WERI-Rb-1 (cell line): Measurements from ENCODE around the gene CCL13.

Source experiments
- DNase-seq: peaks from one replicate; pipeline ENCODE4 v3.0.0-alpha.2; 2020
- H3K27ac ChIP-seq: fragments of 250-450 bp; sonication (Bioruptor Pico); 2 replicates; pipeline ENCODE4 v1.5.1; 2020; ENCODE audit warnings: mild to moderate bottlenecking, moderate library complexity
- H3K27me3 ChIP-seq: fragments of 250-450 bp; sonication (Bioruptor Pico); 2 replicates; pipeline ENCODE4 v1.5.1; 2021; ENCODE audit warnings: mild to moderate bottlenecking, low read depth, moderate library complexity; ENCODE audit not compliant: insufficient read depth, severe bottlenecking
- H3K36me3 ChIP-seq: fragments of 250-450 bp; sonication (Bioruptor Pico); 2 replicates; pipeline ENCODE4 v1.5.1; 2020; ENCODE audit warnings: mild to moderate bottlenecking, moderate library complexity
- H3K4me3 ChIP-seq: 2 replicates; pipeline ENCODE4 v1.5.1; 2011; ENCODE audit warnings: low read depth, mild to moderate bottlenecking, control low read depth, low read length
- H3K9me3 ChIP-seq: fragments of 250-450 bp; sonication (Bioruptor Pico); 2 replicates; pipeline ENCODE4 v1.5.1; 2021; ENCODE audit warnings: mild to moderate bottlenecking, moderate library complexity; ENCODE audit not compliant: severe bottlenecking
- CTCF ChIP-seq: IDR thresholded peaks from 2 replicates; pipeline ENCODE4 v1.5.1; 2011; ENCODE audit warnings: low read depth, mild to moderate bottlenecking, control low read depth, inconsistent platforms, low read length

The CCL13 gene

GRCh38 chr17:34363183-34363661, 6.9 kb downstream of the CCL13 start, which contains the start of gene CCL1:
Gene CCL1, minus strand, starts transcription at chr17:34363233. Its CDS starts 72 bp downstream, at chr17:34363161.
- no peak for DNase-seq
- H3K27ac ChIP-seq: no peak within 1 kb of the TSS
- no peaks in the 10 kb centered on the region for H3K36me3 ChIP-seq
- peaks cover 79% of the 10 kb centered on the region for H3K27me3 ChIP-seq
- no peak within 1 kb of the TSS for H3K4me3 ChIP-seq
- no peaks in the 10 kb centered on the region for H3K9me3 ChIP-seq
- TF ChIP-seq CTCF: no peak

- H3K27ac ChIP-seq: no peak overlapping the region
- no peaks in the 10 kb centered on the region for H3K9me3 ChIP-seq
- H3K36me3 ChIP-seq: no peaks in the 10 kb centered on the region
- H3K4me3 ChIP-seq: no peak overlapping the region
- DNase-seq: no peak
- H3K27me3 ChIP-seq: peaks cover 73% of the 10 kb centered on the region
- TF ChIP-seq CTCF: no peak
Measured at GRCh38 chr17:34364751-34365150, 8.5 kb downstream of the CCL13 start.

- no peaks in the 10 kb centered on the region for H3K36me3 ChIP-seq
- no peaks in the 10 kb centered on the region for H3K9me3 ChIP-seq
- H3K4me3 ChIP-seq: no peak overlapping the region
- H3K27ac ChIP-seq: no peak overlapping the region
- no peak for TF ChIP-seq CTCF
- H3K27me3 ChIP-seq: peaks cover 72% of the 10 kb centered on the region
- no peak for DNase-seq
Measured at GRCh38 chr17:34365340-34365739, 9.1 kb downstream of the CCL13 start.

- Histone ChIP-seq H3K36me3 (no peaks in the 10 kb centered on the region), H3K27me3 (peaks cover 71% of the 10 kb centered on the region), H3K9me3 (no peaks in the 10 kb centered on the region), H3K4me3 (no peak overlapping the region), H3K27ac (no peak overlapping the region)
- no peak for DNase-seq
- TF ChIP-seq CTCF: no peak
Measured at GRCh38 chr17:34366010-34366409, 9.7 kb downstream of the CCL13 start.

GRCh38 chr17:34366529-34367107, 10.3 kb downstream of the CCL13 start:
- Histone ChIP-seq H3K27me3 (peaks cover 73% of the 10 kb centered on the region), H3K4me3 (no peak overlapping the region), H3K9me3 (no peaks in the 10 kb centered on the region), H3K27ac (no peak overlapping the region), H3K36me3 (no peaks in the 10 kb centered on the region)
- no peak for TF ChIP-seq CTCF
- DNase-seq: no peak
